ENCODE results near the gene SERP2. TPM values are rescaled to one million over a fixed set of nuclear protein-coding genes. Genes with fewer than 3 reads are reported as not detected.

Gene SERP2
- total and polyA plus RNA-seq, 2 of the 13 experiments (the other 11 are each of a cell fraction or from before 2014, with no cell fraction given) = not detected

- Histone ChIP-seq H3K27ac (ENCODE audit: extremely low read length, insufficient read depth, low read length) (no peak overlapping the region), H3K36me3 (replicated peaks in 1 of 2; ENCODE audit: control insufficient read depth in 1 of 2, insufficient read depth in 2 of 2, low read length in 2 of 2) (no peaks in the 10 kb centered on the region), H2AFZ (ENCODE audit: low read length) (no peak overlapping the region), H3K4me3 (replicated peaks in 1 of 3; ENCODE audit: insufficient read depth in 1 of 3, low read depth in 2 of 3, low read length in 3 of 3) (no peak overlapping the region), H3K9ac (ENCODE audit: insufficient read depth, low read depth, low read length) (no peak overlapping the region), H3K9me3 (ENCODE audit: low read length) (no peaks in the 10 kb centered on the region), H3K27me3 (ENCODE audit: control insufficient read depth in 1 of 2, insufficient read depth in 2 of 2, low read length in 2 of 2) (no peaks in the 10 kb centered on the region), H3K79me2 (ENCODE audit: insufficient read depth, low read length) (no peaks in the 10 kb centered on the region), H3K4me1 (ENCODE audit: insufficient read depth, low read length) (peaks cover 40% of the 10 kb centered on the region), H3K4me2 (ENCODE audit: low read depth, low read length) (no peak overlapping the region), H4K20me1 (ENCODE audit: insufficient read depth, low read length) (no peaks in the 10 kb centered on the region)
- no peak for FAIRE-seq
- no peak for ATAC-seq
- BruUV-seq (replicated peaks) = no TSS peak
- no peak for DNase-seq (ENCODE audit: low spot score)
- WGBS (ENCODE audit: low lambda C conversion rate) = 85% methylated on average over 1 of the region's 3 CpGs
- CTCF ChIA-PET (ENCODE audit: low intra/inter-chr PET ratio, low total read pairs) = no interaction called here
- in situ Hi-C loops (cut with HindIII; ENCODE audit: extremely low pct_ligation_motif_present, low pct_unique_long_range_greater_than_20kb) (no loop called here), intact Hi-C loops (cut with micrococcal nuclease; ENCODE audit: unreplicated experiment) (no loop called here)
- POLR2A ChIA-PET = interaction anchor here (1.1 kb wide), 1 partner anchor 39 kb away, joined by 3 read pairs; no protein-coding TSS in a partner anchor
- TF ChIP-seq ZFP1 (CRISPR knock-in tag; IDR thresholded peaks at IDR 0.05) (no peak), ZNF773 (CRISPR knock-in tag; IDR thresholded peaks at IDR 0.05; ENCODE audit: borderline replicate concordance) (no peak), ZNF724P (CRISPR knock-in tag; IDR thresholded peaks at IDR 0.05; ENCODE audit: borderline replicate concordance) (no peak), SRSF1 (optimal IDR thresholded peaks at IDR 0.05; ENCODE audit: low read depth, low read length) (no peak), NR2F2 (IDR thresholded peaks at IDR 0.05; ENCODE audit: borderline replicate concordance, low read depth) (no peak), ZNF766 (CRISPR knock-in tag; IDR thresholded peaks at IDR 0.05; ENCODE audit: borderline replicate concordance) (no peak), CSRNP2 (CRISPR knock-in tag; conservative IDR thresholded peaks at IDR 0.05; ENCODE audit: low read depth) (no peak), ONECUT2 (CRISPR knock-in tag; IDR thresholded peaks at IDR 0.05) (no peak), SIX1 (CRISPR knock-in tag; IDR thresholded peaks at IDR 0.05; ENCODE audit: borderline replicate concordance) (no peak)
Observed at GRCh38 chr13:44398606-44399005, 25.0 kb downstream of the SERP2 start.

All from HepG2 (cell line).